Measurements from ENCODE around the gene STARD3.

GRCh38 chr17:39696731-39697130, 59.8 kb downstream of the STARD3 start:
- TF ChIP-seq POLR2AphosphoS5 (IDR thresholded peaks at IDR 0.05) (no peak), POLR2A (IDR thresholded peaks at IDR 0.05) (no peak)
- TF ChIP-seq, protein P1, sequence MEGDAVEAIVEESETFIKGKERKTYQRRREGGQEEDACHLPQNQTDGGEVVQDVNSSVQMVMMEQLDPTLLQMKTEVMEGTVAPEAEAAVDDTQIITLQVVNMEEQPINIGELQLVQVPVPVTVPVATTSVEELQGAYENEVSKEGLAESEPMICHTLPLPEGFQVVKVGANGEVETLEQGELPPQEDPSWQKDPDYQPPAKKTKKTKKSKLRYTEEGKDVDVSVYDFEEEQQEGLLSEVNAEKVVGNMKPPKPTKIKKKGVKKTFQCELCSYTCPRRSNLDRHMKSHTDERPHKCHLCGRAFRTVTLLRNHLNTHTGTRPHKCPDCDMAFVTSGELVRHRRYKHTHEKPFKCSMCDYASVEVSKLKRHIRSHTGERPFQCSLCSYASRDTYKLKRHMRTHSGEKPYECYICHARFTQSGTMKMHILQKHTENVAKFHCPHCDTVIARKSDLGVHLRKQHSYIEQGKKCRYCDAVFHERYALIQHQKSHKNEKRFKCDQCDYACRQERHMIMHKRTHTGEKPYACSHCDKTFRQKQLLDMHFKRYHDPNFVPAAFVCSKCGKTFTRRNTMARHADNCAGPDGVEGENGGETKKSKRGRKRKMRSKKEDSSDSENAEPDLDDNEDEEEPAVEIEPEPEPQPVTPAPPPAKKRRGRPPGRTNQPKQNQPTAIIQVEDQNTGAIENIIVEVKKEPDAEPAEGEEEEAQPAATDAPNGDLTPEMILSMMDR (IDR thresholded peaks at IDR 0.05): no peak
